HG03571 (cell line): Measurements from ENCODE around the gene SPAG16.

ENCODE experiments used
- ATAC-seq: cut with Tn5 transposase; IDR thresholded peaks from one replicate; pipeline ENCODE4 v1.9.1; 2021; ENCODE audit not compliant: unreplicated experiment

SPAG16 gene

DNA sequence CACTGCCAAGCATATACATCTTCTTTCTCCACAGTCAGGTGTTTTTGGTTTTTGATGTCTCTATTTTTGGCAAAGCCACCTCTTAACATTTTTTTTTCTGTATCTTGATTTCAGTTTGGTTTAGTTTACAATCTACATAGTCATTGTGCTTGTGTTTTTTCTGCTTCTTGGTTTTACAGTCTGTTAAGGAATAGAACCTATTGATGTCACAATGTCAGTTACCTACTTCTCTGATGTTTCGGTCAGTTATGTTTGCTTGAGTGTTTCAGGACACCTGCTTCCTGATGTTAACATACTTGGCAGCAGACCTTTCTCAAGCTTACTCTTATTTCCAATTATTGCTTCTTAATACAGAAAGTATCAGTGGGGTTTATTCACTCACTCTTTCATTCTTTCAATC, 253.3 kb downstream of the SPAG16 start:
- no peak for ATAC-seq

DNA sequence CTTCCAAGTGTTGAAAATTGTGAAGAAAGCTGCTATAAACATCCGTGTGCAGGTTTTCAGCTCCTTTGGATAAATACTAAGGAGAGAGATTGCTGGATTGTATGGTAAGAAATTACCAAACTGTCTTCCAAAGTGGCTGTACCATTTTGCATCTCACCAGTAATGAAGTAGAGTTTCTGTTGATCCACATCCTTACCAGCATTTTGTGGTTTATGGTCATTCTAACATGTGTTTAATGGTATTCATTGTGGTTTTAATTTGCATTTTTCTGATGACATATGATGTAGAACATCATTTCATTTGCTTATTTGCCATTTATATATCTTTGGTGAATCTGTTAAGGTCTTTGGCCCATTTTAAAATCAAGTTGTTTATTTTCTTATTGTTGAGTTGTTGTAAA, 260.7 kb downstream of the SPAG16 start:
- ATAC-seq, result no peak

- no peak for ATAC-seq
These were observed 261.2 kb downstream of the SPAG16 start for GRCh38 chr2:213545481-213545880.

- no peak for ATAC-seq
These were observed 261.8 kb downstream of the SPAG16 start for GRCh38 chr2:213545964-213546475.

DNA sequence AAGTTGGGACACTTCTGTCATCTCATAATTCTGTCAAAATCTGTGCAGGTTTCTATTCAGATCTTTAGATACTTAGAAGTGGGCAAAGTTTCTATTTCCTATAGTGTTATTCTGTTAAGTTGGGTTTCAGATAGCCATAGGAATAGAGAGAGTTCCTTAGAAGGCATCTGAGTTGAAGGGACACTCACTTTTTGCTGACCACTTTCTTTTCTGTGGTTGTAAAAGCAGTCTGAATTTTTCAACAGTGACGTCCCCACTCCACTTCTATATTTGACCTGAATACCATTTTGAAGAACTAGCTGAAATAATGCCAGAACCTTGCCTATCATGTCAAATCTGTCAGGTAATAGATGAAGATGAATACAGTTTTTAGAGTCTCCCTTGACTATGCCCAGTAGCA, 267.3 kb downstream of the SPAG16 start:
- ATAC-seq, result no peak

GRCh38 chr2:213559053-213559452, 274.8 kb downstream of the SPAG16 start:
- no peak for ATAC-seq

DNA sequence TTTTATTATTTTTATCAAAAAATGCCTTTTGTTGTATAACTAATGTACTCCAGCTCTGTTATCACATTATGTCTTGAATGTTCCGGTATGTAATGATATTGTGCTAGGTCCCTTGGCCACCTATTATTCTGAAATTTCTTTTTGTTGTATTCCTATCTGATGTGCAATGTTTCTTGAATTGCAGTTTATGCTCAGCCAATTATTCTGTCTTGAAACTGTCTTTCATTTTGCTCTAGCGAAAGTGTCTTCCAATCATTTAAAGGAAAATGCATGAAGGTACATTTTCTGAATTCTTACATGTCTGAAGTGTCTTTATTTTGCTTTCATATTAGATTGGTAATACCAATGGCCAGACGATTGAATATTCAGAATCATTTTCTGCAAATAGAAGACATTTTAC, 277.5 kb downstream of the SPAG16 start:
- no peak for ATAC-seq

GRCh38 chr2:213562539-213563180, 278.4 kb downstream of the SPAG16 start:
- ATAC-seq, result no peak

- no peak for ATAC-seq
These were observed 282.6 kb downstream of the SPAG16 start for GRCh38 chr2:213566846-213567245.

DNA sequence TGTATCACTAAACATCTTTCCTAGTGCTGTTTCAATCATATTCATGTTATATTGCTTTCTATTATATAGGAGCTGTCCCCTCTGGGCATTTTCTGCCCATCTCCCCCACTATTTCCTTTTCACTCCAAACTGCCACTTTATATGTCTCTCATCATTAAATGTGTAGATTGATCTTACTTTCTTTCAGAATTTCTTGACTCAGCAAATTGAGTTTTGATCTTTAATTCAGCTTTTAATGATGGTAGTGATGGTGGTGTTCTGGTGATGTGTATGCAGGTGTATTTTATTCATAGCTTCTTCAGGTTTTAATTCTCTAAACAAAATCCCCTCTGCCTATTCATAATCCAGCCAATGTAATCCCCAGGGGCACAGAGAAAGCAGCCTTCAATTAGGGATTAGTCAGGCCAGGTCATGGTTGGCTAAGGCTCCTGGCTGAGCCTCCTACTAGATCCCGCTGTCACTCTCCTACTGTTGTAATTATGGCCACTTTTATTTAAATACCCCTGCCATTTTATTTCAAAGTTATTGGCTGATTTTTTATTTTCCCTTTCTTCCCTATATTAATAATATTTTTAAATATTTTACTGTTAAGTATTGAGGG, 325.4 kb downstream of the SPAG16 start:
- ATAC-seq, result no peak

- no peak for ATAC-seq
These were observed 342.9 kb downstream of the SPAG16 start for GRCh38 chr2:213627054-213627710.

DNA sequence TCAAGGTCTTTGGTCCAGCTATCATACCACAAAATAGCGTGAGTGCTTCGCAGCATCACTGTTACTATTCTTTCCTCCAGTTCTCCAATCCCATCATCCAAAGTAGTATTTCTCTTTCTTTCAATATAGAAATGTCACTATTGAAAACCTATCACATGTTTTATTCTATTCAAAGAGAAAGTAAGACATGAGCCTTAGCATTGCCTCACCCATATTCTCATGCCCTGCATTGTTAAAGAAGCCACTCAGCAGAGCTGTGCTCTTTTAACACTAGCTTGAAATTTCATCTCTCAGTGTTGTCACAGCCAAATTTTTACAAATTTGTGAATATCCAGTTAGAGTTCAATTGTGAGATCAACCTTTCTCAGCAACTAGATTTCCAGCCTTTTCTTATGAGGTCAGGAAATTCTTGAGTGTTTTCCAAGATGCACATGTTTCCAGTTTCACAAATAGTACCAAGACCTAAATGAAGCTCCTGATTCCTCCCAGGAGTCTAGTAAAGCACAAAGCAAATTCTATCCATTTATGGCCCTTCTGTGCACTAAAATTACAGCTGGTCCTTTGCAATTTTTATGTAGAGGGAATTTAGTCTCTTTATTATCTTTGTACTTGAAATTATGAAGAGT, 343.7 kb downstream of the SPAG16 start:
- ATAC-seq, result no peak

GRCh38 chr2:213640738-213641425, 356.6 kb downstream of the SPAG16 start:
- no peak for ATAC-seq

DNA sequence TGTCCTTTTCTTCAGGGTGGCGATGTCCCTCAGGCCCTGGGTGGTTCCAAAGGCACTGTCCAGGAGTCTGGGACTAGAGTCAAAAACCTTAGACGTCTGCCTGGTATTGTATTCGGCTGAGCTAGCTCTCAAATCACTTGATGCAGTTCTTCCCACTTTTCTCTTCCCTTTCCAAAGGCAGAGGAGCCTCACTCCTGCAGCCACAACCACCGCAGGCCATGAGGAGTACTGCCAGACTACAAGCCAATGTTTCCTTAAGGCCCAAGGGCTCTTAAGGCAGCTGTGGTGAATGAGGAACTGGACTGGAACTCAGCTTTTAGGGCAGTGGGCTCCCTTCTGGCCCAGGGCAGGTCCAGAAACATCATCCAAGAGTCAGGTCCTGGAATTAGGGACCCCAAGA, 360.7 kb downstream of the SPAG16 start:
- ATAC-seq, result no peak

DNA sequence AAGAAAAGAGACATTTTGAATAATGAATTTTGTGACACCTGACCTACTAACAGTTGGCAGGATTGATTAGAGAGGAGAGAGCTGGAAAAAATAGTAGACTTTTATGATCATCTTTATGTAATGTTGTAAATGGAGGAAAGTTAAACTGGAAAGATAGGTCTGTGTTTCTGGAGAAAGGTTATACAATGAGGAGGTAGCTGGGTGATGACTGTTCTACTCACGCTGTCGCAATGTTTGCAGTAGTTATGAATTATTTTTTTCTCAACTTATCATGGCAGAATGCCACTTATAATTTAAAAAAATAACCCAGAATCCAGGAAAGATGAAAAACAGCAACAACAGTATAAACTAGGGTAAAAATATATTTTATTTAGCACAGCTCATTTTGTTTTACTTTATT, 364.9 kb downstream of the SPAG16 start:
- ATAC-seq, result no peak

GRCh38 chr2:213664817-213665216, 380.6 kb downstream of the SPAG16 start:
- no peak for ATAC-seq

- ATAC-seq, result no peak
These were observed 385.4 kb downstream of the SPAG16 start for GRCh38 chr2:213669657-213670056.

DNA sequence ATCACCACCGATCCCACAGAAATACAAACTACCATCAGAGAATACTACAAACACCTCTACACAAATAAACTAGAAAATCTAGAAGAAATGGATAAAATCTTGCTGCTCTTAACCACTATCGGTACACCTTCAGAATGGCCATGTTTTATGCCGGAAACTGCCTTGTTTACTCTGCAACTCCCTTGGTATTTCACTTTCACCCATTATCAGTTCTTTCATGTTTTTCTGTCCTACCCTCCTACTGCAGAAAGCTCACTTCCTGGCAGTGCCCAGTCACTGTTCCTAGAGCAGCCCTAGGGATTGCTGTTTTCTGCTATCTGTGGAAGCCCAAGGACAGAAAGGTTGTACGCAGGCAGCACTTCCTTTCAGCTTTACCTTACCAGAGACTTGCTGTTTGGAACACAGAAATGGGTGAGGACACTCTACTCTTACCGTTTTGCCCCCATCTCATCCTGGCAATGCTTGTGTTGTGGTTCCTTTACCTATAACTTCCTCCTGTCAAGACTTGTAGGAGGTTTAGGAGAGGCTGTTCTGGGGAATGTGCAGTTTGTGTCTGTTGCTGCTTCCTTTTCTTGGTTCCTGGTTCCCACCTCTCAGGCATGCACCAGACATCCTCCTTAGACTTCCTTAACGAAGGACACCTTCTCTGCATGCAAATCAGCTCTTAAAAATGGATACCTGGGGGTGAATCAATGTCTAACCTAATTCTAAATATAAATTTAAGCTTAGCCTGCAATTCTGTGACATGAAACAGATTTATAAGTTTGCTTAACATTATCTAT, 394.4 kb downstream of the SPAG16 start:
- no peak for ATAC-seq

DNA sequence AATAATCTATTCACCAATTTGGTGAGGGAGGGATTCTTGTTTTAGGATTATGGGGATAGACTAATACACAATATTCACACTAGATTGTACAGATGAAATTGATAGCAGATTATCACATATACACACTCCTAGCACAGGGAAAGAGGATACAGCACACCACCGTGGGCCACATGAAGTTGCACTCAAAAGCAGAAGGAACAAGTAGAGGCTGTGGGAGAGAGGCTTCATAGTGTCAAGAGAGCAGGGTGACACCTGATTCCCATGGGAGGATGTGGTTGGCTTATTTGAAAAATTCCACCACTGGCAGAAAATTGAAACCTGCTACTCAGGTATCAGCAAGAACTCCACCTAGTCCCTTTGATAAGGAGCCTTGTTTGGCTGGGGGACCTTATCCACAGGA, 395.6 kb downstream of the SPAG16 start:
- ATAC-seq, result no peak

GRCh38 chr2:213682276-213682675, 398.0 kb downstream of the SPAG16 start:
- ATAC-seq, result no peak

GRCh38 chr2:213688133-213688532, 403.9 kb downstream of the SPAG16 start:
- no peak for ATAC-seq
